HepG2 (cell line): ENCODE measurements around the gene CFAP61. TPM values are rescaled to one million over a fixed set of nuclear protein-coding genes. Genes with fewer than 3 reads are reported as not detected.
A peak's percentile ranks its signal among the peaks of the same experiment; 100 is the strongest.

Experiments
- KAT2B ChIP-seq: fragments of 150-350 bp; IDR thresholded peaks from 2 replicates; pipeline ENCODE4 v1.6.1; 2014; ENCODE audit warnings: low read depth, low read length, borderline replicate concordance
- NCOA2 ChIP-seq: sonication (generic); formaldehyde crosslinking; IDR thresholded peaks from 2 replicates; pipeline ENCODE4 v1.8.0; 2022; ENCODE audit warnings: inconsistent platforms
- NR2F6 ChIP-seq, 2 experiments: IDR thresholded peaks; 2 replicates each; pipeline ENCODE4 v1.6.1; 2016; ENCODE audit warnings: antibody characterized with exemption in 1 of 2, mild to moderate bottlenecking in 1 of 2
- PITX1 ChIP-seq: sonication (generic); formaldehyde crosslinking; IDR thresholded peaks from 2 replicates; pipeline ENCODE4 v1.5.1; 2020; ENCODE audit warnings: mild to moderate bottlenecking, missing genetic modification reagents
- ZFP62 ChIP-seq: sonication (generic); formaldehyde crosslinking; IDR thresholded peaks from 2 replicates; pipeline ENCODE4 v1.4.0; 2020; ENCODE audit warnings: missing genetic modification reagents
- ZKSCAN8 ChIP-seq: IDR thresholded peaks from 2 replicates; pipeline ENCODE4 v1.6.1; 2016; ENCODE audit warnings: borderline replicate concordance, missing genetic modification reagents, missing compliant biosample characterization
- ZNF235 ChIP-seq: sonication (generic); formaldehyde crosslinking; IDR thresholded peaks from 2 replicates; pipeline ENCODE4 v1.8.1; 2023; ENCODE audit warnings: mild to moderate bottlenecking, missing genetic modification reagents, borderline replicate concordance
- ZNF343 ChIP-seq: sonication (generic); formaldehyde crosslinking; IDR thresholded peaks from 2 replicates; pipeline ENCODE4 v1.4.0; 2020; ENCODE audit warnings: mild to moderate bottlenecking, missing genetic modification reagents
- ZNF496 ChIP-seq: sonication (generic); formaldehyde crosslinking; IDR thresholded peaks from 2 replicates; pipeline ENCODE4 v1.8.1; 2023; ENCODE audit warnings: mild to moderate bottlenecking, moderate library complexity, missing genetic modification reagents; ENCODE audit not compliant: insufficient replicate concordance
- ZNF543 ChIP-seq: sonication (generic); formaldehyde crosslinking; IDR thresholded peaks from 2 replicates; pipeline ENCODE4 v1.4.0; 2020; ENCODE audit warnings: mild to moderate bottlenecking, missing genetic modification reagents
- ZNF563 ChIP-seq: sonication (generic); formaldehyde crosslinking; IDR thresholded peaks from 2 replicates; pipeline ENCODE4 v1.8.0; 2022; ENCODE audit warnings: mild to moderate bottlenecking, moderate library complexity, missing genetic modification reagents
- ZNF564 ChIP-seq: sonication (generic); formaldehyde crosslinking; IDR thresholded peaks from 2 replicates; pipeline ENCODE4 v1.8.1; 2023; ENCODE audit warnings: mild to moderate bottlenecking, missing genetic modification reagents
- ZNF850 ChIP-seq: sonication (generic); formaldehyde crosslinking; conservative IDR thresholded peaks from 2 replicates; pipeline ENCODE4 v1.9.0; 2021; ENCODE audit warnings: mild to moderate bottlenecking, missing genetic modification reagents
- ZSCAN29 ChIP-seq: sonication (generic); formaldehyde crosslinking; conservative IDR thresholded peaks from 2 replicates; pipeline ENCODE4 v1.4.0; 2020; ENCODE audit warnings: mild to moderate bottlenecking, missing genetic modification reagents
- polyA plus RNA-seq, 8 experiments: library from polyadenylated mRNA; depleted of rRNA in 3 of 8; stranded (reverse) in 7 of 8; unstranded in 1 of 8; fragments of >200 nt; fragmentation: Illumina TruSeq in 4 of 8; extraction: Trizol in 4 of 8; gene quantifications; 2 replicates each; pipeline versions ENCODE4 v1.2.1 to v1.2.3, GENCODE V29; 2011 to 2016; ENCODE audit warnings: low read depth in 4 of 8, missing spikeins in 1 of 8, mixed read lengths in 1 of 8; ENCODE audit not compliant: insufficient read depth in 1 of 8
- total RNA-seq, 5 experiments: library from RNA; depleted of rRNA; stranded (reverse); fragments of >200 nt; fragmentation: Illumina TruSeq; extraction: Trizol; gene quantifications; 2 replicates each; pipeline ENCODE4 v1.2.3, GENCODE V29; 2016; ENCODE audit warnings: low read depth in 1 of 5
- TF ChIP-seq, protein P1 (sequence below): sonication (generic); formaldehyde crosslinking; IDR thresholded peaks from 2 replicates; pipeline ENCODE4 v1.8.1; 2022; ENCODE audit warnings: low read depth, mild to moderate bottlenecking, missing genetic modification reagents
- TF ChIP-seq, protein P2 (sequence below): sonication (generic); formaldehyde crosslinking; IDR thresholded peaks from 2 replicates; pipeline ENCODE4 v1.5.1; 2020; ENCODE audit warnings: missing genetic modification reagents, mild to moderate bottlenecking, borderline replicate concordance
- TF ChIP-seq, protein P3 (sequence below): sonication (generic); formaldehyde crosslinking; IDR thresholded peaks from 2 replicates; pipeline ENCODE4 v1.4.0; 2020; ENCODE audit warnings: missing genetic modification reagents

CFAP61 gene
- total and polyA plus RNA-seq, 2 of the 13 experiments (the other 11 are each of a cell fraction or from before 2014, with no cell fraction given): 0.27 TPM; not detected in 1

DNA sequence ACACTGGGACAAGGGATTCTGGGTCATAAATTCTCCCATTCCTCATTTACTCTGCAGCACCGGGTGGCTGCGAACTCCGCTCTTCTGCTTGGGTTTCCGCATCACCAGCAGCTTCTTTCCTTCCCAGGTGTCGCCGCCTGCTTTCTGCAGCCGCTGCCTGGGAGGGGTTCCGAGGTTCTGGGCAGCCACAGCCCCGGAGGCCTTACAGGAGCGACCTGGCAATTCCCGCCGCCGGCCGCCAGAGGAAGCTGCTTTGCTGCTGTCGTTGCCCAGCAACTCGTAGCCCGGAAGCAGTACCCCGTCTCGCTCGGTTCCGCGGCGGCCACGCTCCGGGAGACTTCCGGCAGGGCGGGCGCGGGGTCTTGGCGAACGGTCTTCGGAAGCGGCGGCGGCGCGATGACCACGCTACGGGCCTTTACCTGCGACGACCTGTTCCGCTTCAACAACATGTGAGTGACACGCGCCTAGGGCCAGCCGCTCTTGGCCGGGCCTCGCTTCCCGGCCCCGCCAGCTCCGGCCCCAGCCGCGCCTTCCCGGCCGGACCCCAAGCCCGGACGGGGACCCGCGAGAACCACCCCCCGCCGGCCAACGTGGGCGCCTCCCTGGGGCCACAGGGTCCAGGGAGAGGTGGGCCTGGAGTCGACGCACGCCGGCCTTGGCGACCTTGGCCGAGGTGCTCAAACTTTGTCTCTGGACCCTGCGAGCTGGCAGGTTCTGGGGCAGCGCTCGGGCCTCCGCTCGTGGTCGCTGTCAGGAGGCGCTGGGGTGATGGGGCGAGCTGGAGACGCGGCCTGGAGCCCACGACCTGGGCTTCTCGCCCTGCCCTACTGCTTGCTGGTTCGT is 35.1 kb upstream of the CFAP61 start, which contains the start of gene NAA20 (continued):
- TF ChIP-seq, protein P1, sequence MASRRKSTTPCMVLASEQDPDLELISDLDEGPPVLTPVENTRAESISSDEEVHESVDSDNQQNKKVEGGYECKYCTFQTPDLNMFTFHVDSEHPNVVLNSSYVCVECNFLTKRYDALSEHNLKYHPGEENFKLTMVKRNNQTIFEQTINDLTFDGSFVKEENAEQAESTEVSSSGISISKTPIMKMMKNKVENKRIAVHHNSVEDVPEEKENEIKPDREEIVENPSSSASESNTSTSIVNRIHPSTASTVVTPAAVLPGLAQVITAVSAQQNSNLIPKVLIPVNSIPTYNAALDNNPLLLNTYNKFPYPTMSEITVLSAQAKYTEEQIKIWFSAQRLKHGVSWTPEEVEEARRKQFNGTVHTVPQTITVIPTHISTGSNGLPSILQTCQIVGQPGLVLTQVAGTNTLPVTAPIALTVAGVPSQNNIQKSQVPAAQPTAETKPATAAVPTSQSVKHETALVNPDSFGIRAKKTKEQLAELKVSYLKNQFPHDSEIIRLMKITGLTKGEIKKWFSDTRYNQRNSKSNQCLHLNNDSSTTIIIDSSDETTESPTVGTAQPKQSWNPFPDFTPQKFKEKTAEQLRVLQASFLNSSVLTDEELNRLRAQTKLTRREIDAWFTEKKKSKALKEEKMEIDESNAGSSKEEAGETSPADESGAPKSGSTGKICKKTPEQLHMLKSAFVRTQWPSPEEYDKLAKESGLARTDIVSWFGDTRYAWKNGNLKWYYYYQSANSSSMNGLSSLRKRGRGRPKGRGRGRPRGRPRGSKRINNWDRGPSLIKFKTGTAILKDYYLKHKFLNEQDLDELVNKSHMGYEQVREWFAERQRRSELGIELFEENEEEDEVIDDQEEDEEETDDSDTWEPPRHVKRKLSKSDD (CRISPR knock-in tag): peak; percentile 86
- TF ChIP-seq, protein P2, sequence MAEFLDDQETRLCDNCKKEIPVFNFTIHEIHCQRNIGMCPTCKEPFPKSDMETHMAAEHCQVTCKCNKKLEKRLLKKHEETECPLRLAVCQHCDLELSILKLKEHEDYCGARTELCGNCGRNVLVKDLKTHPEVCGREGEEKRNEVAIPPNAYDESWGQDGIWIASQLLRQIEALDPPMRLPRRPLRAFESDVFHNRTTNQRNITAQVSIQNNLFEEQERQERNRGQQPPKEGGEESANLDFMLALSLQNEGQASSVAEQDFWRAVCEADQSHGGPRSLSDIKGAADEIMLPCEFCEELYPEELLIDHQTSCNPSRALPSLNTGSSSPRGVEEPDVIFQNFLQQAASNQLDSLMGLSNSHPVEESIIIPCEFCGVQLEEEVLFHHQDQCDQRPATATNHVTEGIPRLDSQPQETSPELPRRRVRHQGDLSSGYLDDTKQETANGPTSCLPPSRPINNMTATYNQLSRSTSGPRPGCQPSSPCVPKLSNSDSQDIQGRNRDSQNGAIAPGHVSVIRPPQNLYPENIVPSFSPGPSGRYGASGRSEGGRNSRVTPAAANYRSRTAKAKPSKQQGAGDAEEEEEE (CRISPR knock-in tag): peak; percentile 95
- TF ChIP-seq ZNF496 (CRISPR knock-in tag) (no peak), PITX1 (CRISPR knock-in tag) (peak; percentile 90), ZSCAN29 (peak; percentile 95; the same call in 1 of the 2 replicates), ZNF343 (CRISPR knock-in tag) (peak; percentile 97), NCOA2 (CRISPR knock-in tag) (peak; percentile 80), ZNF850 (CRISPR knock-in tag) (peak; percentile 89; the same call in 1 of the 2 replicates), ZNF564 (CRISPR knock-in tag) (peak; percentile 96), KAT2B (no peak), ZFP62 (CRISPR knock-in tag) (no peak), NR2F6 (IDR thresholded peaks at IDR 0.05) (no peak), NR2F6 (CRISPR knock-in tag; IDR thresholded peaks at IDR 0.05) (peak; percentile 76), ZNF563 (CRISPR knock-in tag) (peak; percentile 97), ZNF543 (CRISPR knock-in tag) (peak; percentile 98), ZNF235 (peak; percentile 97), ZKSCAN8 (peak; percentile 89)
- TF ChIP-seq, protein P3, sequence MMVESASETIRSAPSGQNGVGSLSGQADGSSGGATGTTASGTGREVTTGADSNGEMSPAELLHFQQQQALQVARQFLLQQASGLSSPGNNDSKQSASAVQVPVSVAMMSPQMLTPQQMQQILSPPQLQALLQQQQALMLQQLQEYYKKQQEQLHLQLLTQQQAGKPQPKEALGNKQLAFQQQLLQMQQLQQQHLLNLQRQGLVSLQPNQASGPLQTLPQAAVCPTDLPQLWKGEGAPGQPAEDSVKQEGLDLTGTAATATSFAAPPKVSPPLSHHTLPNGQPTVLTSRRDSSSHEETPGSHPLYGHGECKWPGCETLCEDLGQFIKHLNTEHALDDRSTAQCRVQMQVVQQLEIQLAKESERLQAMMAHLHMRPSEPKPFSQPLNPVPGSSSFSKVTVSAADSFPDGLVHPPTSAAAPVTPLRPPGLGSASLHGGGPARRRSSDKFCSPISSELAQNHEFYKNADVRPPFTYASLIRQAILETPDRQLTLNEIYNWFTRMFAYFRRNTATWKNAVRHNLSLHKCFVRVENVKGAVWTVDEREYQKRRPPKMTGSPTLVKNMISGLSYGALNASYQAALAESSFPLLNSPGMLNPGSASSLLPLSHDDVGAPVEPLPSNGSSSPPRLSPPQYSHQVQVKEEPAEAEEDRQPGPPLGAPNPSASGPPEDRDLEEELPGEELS: peak; percentile 84
